ENCODE data around the gene BRSK1.
"Not testable (repeated sequence)": the region's sequence is repeated elsewhere in the genome, so short reads cannot be mapped to it uniquely, and the experiment has no call there.

The BRSK1 gene

DNA sequence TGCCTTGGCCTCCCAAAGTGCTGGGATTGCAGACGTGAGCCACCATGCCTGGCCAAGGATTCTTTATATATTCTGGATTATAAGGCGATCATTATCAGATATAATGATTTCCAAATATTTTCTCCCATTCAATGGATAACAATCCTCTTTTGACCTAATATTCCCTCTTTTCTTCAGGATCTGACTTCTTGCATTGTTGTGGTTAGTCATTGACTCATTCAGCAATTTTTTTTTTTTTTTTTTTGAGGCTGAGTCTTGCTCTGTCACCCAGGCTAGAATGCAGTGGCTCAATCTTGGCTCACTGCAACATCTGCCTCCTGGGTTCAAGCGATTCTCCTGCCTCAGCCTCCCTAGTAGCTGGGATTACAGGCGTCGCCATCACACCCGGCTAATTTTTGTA lies 46.0 kb downstream of the BRSK1 start:
- DNase-seq (ENCODE audit: low spot score): not testable (repeated sequence)

- peak; percentile 84 for DNase-seq (ENCODE audit: low spot score)
Measured at GRCh38 chr19:55333870-55334269, 50.1 kb downstream of the BRSK1 start.

DNA sequence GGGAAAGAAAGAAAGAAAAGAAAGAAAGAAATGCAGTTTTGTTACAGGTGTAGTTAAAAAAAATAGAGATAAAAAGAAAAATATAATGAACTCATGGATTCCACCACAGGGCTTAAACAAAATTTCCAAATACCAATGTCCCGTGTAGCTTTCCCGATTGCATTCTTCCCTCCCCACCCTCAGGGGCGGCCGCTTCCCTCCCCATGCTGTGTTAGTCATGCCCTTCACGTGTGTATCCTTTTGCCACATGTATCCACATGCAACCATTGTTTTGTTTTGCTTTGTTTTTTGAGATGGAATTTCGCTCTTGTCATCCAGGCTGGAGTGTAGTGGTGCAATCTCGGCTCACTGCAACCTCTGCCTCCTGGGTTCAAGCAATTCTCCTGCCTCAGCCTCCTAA lies 52.3 kb downstream of the BRSK1 start:
- DNase-seq (ENCODE audit: low spot score): no peak

DNA sequence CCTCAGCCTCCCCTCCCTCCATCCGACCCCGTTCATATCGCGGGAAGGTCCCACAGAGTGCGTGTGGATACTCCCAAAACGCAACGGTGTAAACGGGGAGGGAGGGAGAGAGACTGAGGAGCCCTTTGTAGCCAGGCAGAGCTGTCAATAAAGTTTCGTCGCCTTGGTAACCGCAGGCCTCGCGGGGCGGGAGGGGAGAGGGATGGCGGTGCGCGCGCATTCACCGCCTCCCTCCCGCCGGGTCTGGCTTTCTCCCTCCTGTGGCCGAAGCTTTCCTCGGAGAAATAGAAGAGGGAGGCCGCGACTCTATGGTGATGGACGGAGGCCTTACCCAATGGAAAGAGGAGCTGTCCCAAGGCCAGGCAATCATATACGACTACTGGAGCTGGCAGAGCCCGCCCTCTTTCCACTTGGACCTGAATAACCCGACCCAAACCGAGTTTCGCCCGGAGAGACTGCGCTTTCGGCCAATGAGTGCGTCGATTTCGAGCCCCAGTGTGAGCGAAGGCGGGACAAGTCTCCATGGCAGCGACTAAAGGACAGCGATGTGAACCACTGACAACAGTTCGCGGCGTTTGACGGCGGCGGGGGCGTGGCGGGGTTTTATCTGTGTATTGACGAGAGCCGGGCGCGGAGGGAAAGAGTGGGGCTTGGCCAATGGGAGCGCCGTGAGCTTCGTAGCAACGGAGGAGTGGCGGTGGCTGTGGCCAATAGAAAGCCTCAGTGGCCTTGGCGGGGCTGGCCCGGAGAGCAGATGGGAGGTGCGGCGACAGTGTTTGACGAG lies 55.5 kb downstream of the BRSK1 start, which contains the start of gene KMT5C:
KMT5C (plus strand) TSS at position 772 of the 784 bp plus-strand sequence. CDS start 2,061 bp downstream, outside the sequence.
- peak; percentile 100 for DNase-seq (ENCODE audit: low spot score)

DNA sequence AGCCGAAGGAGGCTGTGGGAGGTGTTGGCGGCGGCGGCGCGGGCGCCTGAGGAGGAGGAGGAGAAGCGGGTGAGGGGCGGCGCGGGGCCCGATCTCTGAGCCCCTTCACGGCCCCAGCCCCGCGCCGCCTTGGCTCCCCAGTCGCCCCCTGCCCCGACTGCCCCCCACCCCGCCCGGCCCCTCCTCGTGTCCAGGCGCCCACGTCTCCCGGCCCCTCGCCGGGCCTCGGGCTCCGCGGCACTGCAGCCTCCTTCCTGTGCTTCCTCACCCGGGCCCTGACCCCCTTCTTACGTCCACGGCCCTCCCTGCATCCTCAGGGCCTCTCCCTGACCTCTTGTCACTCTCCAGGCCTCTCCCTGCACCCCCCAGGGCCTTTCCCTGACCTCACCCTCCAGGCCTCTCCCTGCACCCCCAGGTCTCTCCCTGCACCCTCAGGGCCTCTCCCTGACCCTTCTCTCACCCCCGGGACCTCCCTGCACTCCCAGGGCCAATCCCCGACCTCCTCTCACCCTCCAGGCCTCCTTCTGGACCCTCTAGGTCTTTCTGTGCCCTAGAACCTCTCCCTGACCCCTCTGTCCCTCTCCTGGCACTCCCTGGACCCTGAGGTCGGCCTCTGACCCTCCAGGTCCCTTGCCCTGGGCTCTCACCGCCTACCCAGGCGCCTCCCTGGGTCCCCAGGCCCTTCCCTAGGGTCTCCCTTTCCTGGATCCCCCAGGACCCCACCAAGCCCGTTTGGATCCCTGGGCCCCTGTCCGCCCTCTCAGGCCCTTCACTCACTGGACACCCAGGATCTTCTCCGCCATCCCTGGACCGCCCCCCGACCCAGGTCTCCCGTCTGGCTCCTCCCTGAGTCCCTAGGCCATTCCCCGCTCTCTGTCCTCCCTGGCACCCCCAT lies 56.3 kb downstream of the BRSK1 start:
- DNase-seq (ENCODE audit: low spot score): no peak

GRCh38 chr19:55340784-55341147 lies 57.0 kb downstream of the BRSK1 start:
- no peak for DNase-seq (ENCODE audit: low spot score)

GRCh38 chr19:55341171-55341588 lies 57.4 kb downstream of the BRSK1 start:
- no peak for DNase-seq (ENCODE audit: low spot score)

DNA sequence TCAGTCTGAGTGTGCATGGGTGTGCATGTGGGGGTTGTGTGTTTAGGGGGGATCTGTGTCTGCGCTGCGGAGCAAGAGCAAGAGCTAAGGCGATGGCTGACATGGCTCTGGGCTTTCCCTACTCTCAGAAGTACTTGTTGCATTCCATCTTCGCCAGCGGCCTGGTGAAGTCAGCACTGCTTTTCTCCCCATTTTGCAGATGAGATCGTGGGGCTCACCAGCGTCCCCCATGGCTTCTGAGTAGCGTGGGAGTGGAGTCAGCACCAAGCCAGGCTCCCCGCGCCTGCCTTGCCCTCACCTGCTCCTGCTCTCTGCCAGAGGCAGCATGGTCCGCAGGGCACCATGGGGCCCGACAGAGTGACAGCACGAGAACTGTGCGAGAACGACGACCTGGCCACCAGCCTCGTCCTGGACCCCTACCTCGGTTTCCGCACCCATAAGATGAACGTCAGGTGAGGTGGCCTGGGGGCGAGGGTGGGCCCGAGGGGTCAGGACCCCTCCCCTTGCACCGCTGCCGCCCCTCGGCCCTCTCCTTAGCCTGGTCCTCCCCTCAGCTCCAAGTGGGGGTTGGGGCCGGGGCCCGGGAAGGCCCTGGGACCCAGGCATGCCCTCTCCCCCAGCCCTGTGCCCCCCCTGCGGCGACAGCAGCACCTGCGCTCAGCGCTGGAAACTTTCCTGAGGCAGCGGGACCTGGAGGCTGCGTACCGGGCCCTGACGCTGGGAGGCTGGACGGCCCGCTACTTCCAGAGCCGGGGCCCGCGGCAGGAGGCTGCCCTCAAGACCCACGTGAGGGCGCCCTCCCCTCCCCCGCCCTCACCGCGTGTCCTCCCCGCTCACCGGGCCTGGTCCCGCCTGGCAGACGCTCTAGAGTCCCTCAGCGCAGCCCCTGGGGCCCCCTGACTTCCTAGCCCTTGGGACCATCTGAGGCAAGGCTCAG lies 58.1 kb downstream of the BRSK1 start:
- DNase-seq (ENCODE audit: low spot score): no peak

- no peak for DNase-seq (ENCODE audit: low spot score)
Measured at GRCh38 chr19:55344444-55344843, 60.6 kb downstream of the BRSK1 start.

GRCh38 chr19:55345101-55345817 lies 61.5 kb downstream of the BRSK1 start:
- DNase-seq (ENCODE audit: low spot score): no peak

DNA sequence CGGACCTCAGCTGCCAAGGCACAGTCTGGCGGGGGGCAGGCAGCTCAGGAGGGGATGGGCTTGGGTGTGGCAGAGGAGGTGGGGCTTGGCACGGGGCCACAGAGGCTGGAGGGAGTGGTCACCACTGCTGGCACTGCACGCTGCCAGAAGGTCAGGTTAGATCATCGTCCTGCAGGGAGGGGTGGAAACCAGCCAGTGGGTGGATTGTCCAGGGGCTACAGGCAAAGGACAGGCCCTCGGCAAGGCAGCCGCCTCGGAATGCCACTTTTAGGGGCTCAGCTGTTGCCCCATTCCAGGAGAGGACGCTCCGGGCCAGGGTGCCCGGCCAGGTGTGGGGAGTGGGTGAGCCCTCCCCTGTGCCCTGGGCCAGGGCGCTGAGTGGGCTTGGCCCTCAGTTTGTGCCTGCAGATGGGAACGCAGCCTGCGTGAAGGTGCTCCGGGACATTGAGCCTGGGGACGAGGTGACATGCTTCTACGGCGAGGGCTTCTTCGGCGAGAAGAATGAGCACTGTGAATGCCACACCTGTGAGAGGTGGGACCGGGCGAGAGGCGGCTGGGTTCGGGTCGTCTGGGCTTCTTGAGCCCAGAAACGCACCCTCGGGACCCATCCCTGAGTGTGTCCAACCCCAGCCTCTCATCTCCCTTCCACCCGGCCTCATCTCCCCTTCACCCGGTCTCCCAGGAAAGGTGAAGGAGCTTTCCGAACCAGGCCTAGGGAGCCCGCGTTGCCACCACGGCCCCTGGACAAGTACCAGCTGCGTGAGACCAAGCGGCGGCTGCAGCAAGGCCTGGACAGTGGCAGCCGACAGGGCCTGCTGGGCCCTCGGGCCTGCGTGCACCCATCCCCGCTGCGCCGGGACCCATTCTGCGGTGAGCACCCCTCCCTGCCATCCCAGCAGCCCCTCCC lies 62.3 kb downstream of the BRSK1 start:
- peak; percentile 30 for DNase-seq (ENCODE audit: low spot score)

GRCh38 chr19:55346725-55347441 lies 63.1 kb downstream of the BRSK1 start:
- no peak for DNase-seq (ENCODE audit: low spot score)

DNA sequence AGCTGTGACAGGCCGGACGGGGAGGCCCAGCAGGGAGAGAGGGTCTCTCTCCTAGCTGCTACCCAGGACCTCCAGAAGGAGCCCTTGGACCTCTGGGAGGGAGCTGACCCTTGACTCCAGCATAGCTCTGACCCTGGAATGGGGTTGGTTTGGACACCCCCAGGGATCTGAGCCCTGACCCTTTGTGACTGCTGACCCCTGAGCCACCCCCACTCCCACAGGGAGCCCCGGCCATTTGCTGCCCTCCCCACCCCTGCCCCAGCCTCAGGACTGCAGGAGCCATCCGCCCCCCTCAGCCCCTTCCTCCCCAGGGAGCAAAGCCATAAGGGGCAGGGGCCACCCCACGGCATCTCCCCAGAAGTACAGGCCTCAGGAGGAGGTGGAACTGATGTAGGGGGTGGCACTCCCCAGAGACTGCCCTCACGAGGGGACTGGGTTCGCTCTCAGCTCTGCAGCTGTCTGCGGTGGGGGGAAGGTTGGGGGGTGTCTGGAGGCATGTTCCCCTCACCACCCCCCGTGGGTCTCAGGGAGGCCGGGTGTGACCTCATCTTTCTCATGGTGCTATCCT lies 63.7 kb downstream of the BRSK1 start:
- no peak for DNase-seq (ENCODE audit: low spot score)

- DNase-seq (ENCODE audit: low spot score): no peak
Measured at GRCh38 chr19:55348317-55349034, 64.7 kb downstream of the BRSK1 start.

- DNase-seq (ENCODE audit: low spot score): no peak
Measured at GRCh38 chr19:55350620-55351315, 67.0 kb downstream of the BRSK1 start.

DNA sequence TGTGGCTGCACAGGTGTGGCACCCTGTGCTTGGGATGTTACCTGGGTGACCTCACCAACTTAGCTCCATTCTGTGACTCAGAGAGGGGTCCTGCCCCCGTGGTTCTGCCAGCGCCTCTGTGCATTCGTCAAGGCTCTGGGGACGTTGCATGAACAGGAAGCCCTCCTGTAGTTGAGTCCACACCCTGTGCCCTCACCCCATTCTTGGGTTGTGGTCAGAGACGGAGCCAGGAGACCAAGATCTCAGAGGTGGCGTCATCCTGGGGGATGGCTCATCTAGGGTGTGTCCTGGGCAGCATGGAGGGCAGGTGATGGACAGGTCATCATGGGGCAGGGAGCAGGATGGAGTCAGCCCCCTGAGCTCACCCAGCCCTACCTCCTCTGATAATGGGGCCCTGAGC lies 68.2 kb downstream of the BRSK1 start:
- DNase-seq (ENCODE audit: low spot score): peak; percentile 67

DNA sequence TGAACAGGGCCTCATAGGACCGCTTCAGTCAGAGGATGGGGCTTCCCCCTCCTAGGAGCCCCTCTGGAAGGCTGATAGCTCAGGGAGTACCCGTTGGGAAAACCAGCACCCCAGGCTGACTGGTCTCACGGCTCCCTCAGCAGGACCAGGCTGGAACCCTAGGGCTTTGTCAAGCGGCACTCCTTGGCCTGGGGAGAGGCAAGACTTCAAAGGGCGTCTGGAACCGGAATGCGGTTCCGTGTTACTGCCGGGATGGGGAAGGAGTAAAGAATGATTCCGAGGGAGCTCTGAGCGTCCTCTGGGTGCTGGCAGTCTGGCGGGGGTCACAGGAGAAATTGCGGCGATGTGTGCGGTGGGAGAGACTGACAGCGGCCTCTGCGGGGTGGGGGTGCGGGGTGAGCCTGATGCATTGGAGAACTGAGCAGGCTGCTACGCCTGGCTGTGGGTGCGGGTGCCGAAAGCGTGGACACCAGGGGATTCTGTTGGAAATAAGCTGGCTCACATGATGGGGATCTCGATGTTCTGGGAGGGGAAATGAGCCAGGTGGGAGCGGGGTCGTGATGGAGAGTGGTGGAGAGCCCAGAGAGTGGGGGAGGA lies 68.8 kb downstream of the BRSK1 start:
- DNase-seq (ENCODE audit: low spot score): no peak
